ENCODE measurements around the gene TUBGCP6.

The TUBGCP6 gene

DNA sequence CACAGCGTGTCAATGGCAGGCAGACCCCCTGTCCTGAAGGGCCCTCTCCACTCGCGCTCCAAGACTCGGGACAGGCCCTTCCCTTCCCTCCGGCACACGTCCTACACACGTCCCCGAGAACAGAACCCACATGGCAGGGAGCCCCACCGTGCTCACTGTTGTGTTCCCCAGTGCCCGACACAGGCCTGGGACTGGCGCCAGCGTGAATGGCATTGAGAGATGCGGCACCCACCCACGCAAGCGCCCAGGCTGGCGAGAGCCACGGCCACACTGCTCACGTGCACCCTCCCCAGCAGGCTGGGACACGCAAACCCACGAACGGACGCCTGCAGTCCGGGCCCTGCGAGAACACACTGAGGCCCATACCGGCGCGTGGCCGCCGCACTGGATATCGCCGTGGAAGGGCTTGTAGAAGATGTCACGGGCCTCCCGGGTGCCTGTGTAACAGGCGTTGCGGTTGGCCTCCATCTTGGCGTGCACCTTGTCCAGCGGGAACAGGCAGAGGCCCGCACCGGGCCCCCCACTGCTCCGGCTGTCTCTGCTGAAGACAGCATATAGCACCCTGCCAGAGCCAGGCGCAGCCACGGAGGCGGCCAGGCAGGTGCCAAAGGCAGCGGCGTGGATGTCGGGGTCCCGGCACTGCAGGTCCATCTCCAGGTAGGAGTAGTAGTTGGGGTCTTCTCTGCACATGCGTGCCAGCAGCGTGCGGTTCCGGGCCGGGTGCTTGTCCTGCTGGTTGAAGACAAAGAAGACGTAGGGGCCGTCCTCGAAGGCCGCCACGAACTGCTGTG, 44.5 kb upstream of the TUBGCP6 start:
- TF ChIP-seq, protein P1, sequence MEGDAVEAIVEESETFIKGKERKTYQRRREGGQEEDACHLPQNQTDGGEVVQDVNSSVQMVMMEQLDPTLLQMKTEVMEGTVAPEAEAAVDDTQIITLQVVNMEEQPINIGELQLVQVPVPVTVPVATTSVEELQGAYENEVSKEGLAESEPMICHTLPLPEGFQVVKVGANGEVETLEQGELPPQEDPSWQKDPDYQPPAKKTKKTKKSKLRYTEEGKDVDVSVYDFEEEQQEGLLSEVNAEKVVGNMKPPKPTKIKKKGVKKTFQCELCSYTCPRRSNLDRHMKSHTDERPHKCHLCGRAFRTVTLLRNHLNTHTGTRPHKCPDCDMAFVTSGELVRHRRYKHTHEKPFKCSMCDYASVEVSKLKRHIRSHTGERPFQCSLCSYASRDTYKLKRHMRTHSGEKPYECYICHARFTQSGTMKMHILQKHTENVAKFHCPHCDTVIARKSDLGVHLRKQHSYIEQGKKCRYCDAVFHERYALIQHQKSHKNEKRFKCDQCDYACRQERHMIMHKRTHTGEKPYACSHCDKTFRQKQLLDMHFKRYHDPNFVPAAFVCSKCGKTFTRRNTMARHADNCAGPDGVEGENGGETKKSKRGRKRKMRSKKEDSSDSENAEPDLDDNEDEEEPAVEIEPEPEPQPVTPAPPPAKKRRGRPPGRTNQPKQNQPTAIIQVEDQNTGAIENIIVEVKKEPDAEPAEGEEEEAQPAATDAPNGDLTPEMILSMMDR (IDR thresholded peaks at IDR 0.05; ENCODE audit: low read depth, low read length), result no peak
- peaks cover 65% of the 10 kb centered on the region for H3K36me3 ChIP-seq
- no peak for DNase-seq
- H3K4me3 ChIP-seq (ENCODE audit: low read depth, low read length), result no peak overlapping the region
- H3K9me3 ChIP-seq (ENCODE audit: severe bottlenecking), result no peaks in the 10 kb centered on the region
- H3K27me3 ChIP-seq (ENCODE audit: insufficient read depth, low read depth, severe bottlenecking), result no peaks in the 10 kb centered on the region
- no peak overlapping the region for H3K27ac ChIP-seq

DNA sequence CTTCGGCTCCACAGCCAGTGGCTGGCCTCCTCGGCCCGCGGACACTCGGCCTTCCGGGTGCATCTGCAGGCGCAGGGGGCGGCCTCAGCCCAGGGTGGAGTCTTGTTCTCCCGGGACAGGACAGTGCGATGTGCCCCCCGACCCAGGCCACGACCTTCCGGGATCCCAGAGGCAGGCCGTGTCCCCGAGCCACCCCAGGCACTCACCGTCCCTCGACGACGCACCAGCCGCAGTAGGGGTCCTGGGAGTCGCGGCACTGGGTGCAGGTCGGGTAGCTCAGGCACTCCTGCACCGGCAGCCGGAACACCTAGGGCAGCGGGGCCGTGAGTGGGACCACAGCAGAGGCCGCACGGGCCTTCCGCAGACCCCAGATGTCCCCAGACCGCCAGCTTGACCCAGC, 42.9 kb upstream of the TUBGCP6 start:
- Histone ChIP-seq H3K27ac (no peak overlapping the region), H3K36me3 (peaks cover 70% of the 10 kb centered on the region), H3K27me3 (ENCODE audit: insufficient read depth, low read depth, severe bottlenecking) (no peaks in the 10 kb centered on the region), H3K4me3 (ENCODE audit: low read depth, low read length) (no peak overlapping the region), H3K9me3 (ENCODE audit: severe bottlenecking) (no peaks in the 10 kb centered on the region)
- TF ChIP-seq, protein P1 (IDR thresholded peaks at IDR 0.05; ENCODE audit: low read depth, low read length), result no peak
- no peak for DNase-seq

DNA sequence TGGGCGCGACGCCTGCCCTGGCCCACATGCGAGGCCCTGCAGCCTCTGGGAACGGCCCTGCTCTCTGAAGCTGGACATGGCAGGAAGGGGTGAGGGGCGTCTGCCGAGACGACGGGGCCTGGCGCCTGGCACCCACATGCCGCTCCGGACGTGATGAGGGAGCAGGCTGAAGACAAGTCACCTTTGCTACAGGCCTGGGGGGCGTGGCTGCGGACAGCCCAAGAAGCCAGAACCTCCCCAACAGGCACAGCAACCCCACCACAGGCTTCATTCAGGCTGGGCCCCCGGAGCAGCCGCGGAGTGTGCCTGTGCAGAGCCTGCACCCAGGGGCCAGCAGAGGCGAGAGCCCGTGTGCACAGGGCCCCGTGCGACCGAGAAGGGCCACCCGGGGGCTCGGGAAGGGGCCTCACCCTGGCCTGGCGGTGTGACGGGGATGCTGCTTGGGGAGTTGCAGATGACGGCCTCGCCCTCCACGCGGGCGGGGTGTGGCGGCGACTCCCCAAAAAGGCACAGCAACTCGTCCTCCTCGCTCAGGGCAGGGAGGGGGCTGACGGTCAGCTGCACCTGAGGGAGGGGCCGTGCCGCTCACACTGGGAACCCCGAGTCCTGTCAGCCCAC, 42.0 kb upstream of the TUBGCP6 start:
- no peak for DNase-seq
- no peak overlapping the region for H3K27ac ChIP-seq
- H3K36me3 ChIP-seq, result peaks cover 75% of the 10 kb centered on the region

GRCh38 chr22:50286275-50286674, 41.5 kb upstream of the TUBGCP6 start:
- H3K27me3 ChIP-seq (ENCODE audit: insufficient read depth, low read depth, severe bottlenecking), result no peaks in the 10 kb centered on the region
- TF ChIP-seq, protein P1 (IDR thresholded peaks at IDR 0.05; ENCODE audit: low read depth, low read length), result no peak
- H3K4me3 ChIP-seq (ENCODE audit: low read depth, low read length), result no peak overlapping the region
- DNase-seq, result no peak
- no peak overlapping the region for H3K27ac ChIP-seq
- H3K36me3 ChIP-seq, result peaks cover 78% of the 10 kb centered on the region
- no peaks in the 10 kb centered on the region for H3K9me3 ChIP-seq (ENCODE audit: severe bottlenecking)

More for the DNA sequence above, 42.0 kb upstream of the TUBGCP6 start:
- Histone ChIP-seq H3K4me3 (ENCODE audit: low read depth, low read length) (no peak overlapping the region), H3K9me3 (ENCODE audit: severe bottlenecking) (no peaks in the 10 kb centered on the region), H3K27me3 (ENCODE audit: insufficient read depth, low read depth, severe bottlenecking) (no peaks in the 10 kb centered on the region)
- TF ChIP-seq, protein P1 (IDR thresholded peaks at IDR 0.05; ENCODE audit: low read depth, low read length), result no peak

- no peak for DNase-seq
- Histone ChIP-seq H3K36me3 (peaks cover 80% of the 10 kb centered on the region), H3K9me3 (ENCODE audit: severe bottlenecking) (no peaks in the 10 kb centered on the region), H3K4me3 (ENCODE audit: low read depth, low read length) (no peak overlapping the region), H3K27ac (no peak overlapping the region), H3K27me3 (ENCODE audit: insufficient read depth, low read depth, severe bottlenecking) (no peaks in the 10 kb centered on the region)
- TF ChIP-seq, protein P1 (IDR thresholded peaks at IDR 0.05; ENCODE audit: low read depth, low read length), result no peak
Measured at GRCh38 chr22:50285568-50286229, 40.9 kb upstream of the TUBGCP6 start.

Data from WERI-Rb-1 (cell line).